ENCODE results near the gene GRWD1. TPM values are rescaled to one million over a fixed set of nuclear protein-coding genes. Genes with fewer than 3 reads are reported as not detected.

Gene GRWD1
- total and polyA plus RNA-seq, 2 of the 4 experiments (the other 2 are of a cell fraction), result 22.0 to 22.5 TPM

DNA sequence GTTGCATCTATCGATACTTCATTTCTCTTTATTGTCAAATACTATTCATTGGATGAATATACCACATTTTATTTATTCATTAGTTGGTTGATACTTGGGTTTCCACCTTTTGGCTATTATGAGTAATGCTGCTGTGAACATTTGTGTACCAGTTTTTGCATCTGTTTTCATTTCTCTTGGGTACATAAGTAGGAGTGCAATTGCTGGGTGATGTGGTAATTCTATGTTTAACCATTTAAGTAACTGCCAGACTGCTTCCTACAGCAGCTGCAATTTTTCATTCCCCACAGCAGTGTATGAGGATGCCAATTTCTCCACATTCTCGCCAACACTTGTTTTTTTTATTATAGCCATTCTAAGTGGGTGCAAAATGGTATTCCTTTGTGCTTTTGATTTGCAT, 12.2 kb downstream of the GRWD1 start:
- no peak overlapping the region for H2AK5ac ChIP-seq (ENCODE audit: low read depth, low read length)
- DNase-seq, result no peak
- TF ChIP-seq FOS (IDR thresholded peaks at IDR 0.05; ENCODE audit: low read depth, low read length) (no peak), RCOR1 (IDR thresholded peaks at IDR 0.05; ENCODE audit: insufficient replicate concordance, low read length) (no peak), CHD1 (IDR thresholded peaks at IDR 0.05; ENCODE audit: low read depth, low read length) (no peak), RAD21 (IDR thresholded peaks at IDR 0.05; ENCODE audit: low read length) (no peak), RFX5 (IDR thresholded peaks at IDR 0.05; ENCODE audit: low read depth, low read length) (no peak), SMC3 (IDR thresholded peaks at IDR 0.05; ENCODE audit: low read depth, low read length) (no peak), CEBPB (IDR thresholded peaks at IDR 0.05; ENCODE audit: low read depth, low read length) (no peak), MXI1 (IDR thresholded peaks at IDR 0.05; ENCODE audit: borderline replicate concordance, low read depth, low read length) (no peak), BHLHE40 (IDR thresholded peaks at IDR 0.05; ENCODE audit: low read depth, low read length) (no peak), MAZ (IDR thresholded peaks at IDR 0.05; ENCODE audit: borderline replicate concordance, low read depth, low read length) (no peak), NFE2L2 (IDR thresholded peaks at IDR 0.05; ENCODE audit: low read depth, low read length) (no peak), MAFK (IDR thresholded peaks at IDR 0.05; ENCODE audit: low read depth, low read length) (no peak), POLR2A (IDR thresholded peaks at IDR 0.05; ENCODE audit: low read depth, low read length) (no peak)
- TF ChIP-seq, protein P1, sequence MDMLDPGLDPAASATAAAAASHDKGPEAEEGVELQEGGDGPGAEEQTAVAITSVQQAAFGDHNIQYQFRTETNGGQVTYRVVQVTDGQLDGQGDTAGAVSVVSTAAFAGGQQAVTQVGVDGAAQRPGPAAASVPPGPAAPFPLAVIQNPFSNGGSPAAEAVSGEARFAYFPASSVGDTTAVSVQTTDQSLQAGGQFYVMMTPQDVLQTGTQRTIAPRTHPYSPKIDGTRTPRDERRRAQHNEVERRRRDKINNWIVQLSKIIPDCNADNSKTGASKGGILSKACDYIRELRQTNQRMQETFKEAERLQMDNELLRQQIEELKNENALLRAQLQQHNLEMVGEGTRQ (IDR thresholded peaks at IDR 0.05; ENCODE audit: low read depth, low read length), result no peak
- TF ChIP-seq, protein P2, sequence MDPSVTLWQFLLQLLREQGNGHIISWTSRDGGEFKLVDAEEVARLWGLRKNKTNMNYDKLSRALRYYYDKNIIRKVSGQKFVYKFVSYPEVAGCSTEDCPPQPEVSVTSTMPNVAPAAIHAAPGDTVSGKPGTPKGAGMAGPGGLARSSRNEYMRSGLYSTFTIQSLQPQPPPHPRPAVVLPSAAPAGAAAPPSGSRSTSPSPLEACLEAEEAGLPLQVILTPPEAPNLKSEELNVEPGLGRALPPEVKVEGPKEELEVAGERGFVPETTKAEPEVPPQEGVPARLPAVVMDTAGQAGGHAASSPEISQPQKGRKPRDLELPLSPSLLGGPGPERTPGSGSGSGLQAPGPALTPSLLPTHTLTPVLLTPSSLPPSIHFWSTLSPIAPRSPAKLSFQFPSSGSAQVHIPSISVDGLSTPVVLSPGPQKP (IDR thresholded peaks at IDR 0.05; ENCODE audit: borderline replicate concordance, low read depth, low read length), result no peak
- TF ChIP-seq, protein P3, sequence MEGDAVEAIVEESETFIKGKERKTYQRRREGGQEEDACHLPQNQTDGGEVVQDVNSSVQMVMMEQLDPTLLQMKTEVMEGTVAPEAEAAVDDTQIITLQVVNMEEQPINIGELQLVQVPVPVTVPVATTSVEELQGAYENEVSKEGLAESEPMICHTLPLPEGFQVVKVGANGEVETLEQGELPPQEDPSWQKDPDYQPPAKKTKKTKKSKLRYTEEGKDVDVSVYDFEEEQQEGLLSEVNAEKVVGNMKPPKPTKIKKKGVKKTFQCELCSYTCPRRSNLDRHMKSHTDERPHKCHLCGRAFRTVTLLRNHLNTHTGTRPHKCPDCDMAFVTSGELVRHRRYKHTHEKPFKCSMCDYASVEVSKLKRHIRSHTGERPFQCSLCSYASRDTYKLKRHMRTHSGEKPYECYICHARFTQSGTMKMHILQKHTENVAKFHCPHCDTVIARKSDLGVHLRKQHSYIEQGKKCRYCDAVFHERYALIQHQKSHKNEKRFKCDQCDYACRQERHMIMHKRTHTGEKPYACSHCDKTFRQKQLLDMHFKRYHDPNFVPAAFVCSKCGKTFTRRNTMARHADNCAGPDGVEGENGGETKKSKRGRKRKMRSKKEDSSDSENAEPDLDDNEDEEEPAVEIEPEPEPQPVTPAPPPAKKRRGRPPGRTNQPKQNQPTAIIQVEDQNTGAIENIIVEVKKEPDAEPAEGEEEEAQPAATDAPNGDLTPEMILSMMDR (conservative IDR thresholded peaks at IDR 0.05; ENCODE audit: low read depth, low read length), result no peak
- H3K9me3 ChIP-seq (ENCODE audit: control insufficient read depth, insufficient read depth, low read length), result no peaks in the 10 kb centered on the region
- H3K27ac ChIP-seq (ENCODE audit: insufficient read depth, low read length), result no peak overlapping the region
- CTCF ChIA-PET, result interaction anchor here (0.5 kb wide), 1 partner anchor 184 kb away, joined by 4 read pairs; no protein-coding TSS in a partner anchor
- H2BK20ac ChIP-seq (ENCODE audit: low read depth, low read length), result no peak overlapping the region
- no CpG with 5 or more reads among the region's 2 CpGs for WGBS, 2 experiments (ENCODE audit: extremely low coverage in 2 of 2, insufficient read length in 1 of 2)
- peaks cover 8% of the 10 kb centered on the region for H4K20me1 ChIP-seq (ENCODE audit: insufficient read depth, low read length)
- no peak overlapping the region for H2BK5ac ChIP-seq (ENCODE audit: low read depth, low read length, poor library complexity, severe bottlenecking)
- no peak overlapping the region for H2AK9ac ChIP-seq (replicated peaks; ENCODE audit: low read depth, low read length, poor library complexity)
- in situ Hi-C loops (cut with MboI; ENCODE audit: low sequenced_read_pairs), result no loop called here
- no peak overlapping the region for H2BK15ac ChIP-seq (ENCODE audit: low read depth, low read length)
- H3K79me1 ChIP-seq (ENCODE audit: low read depth in 1 of 2, low read length in 2 of 2), result peaks cover 7 to 20% of the 10 kb centered on the region in 2 experiments
- no peak overlapping the region for H3K4me3 ChIP-seq (ENCODE audit: insufficient read depth, low read depth, low read length)
- H3K14ac ChIP-seq (replicated peaks; ENCODE audit: low read depth, low read length), result no peak overlapping the region
- no peak overlapping the region for H3K56ac ChIP-seq (ENCODE audit: extremely low read depth, insufficient read depth, low read length)
- peak; percentile 48 for ATAC-seq (ENCODE audit: low read depth)
- H3K36me3 ChIP-seq (ENCODE audit: control insufficient read depth, insufficient read depth, low read length), result peaks cover 32% of the 10 kb centered on the region
- dilution Hi-C loops (cut with HindIII; ENCODE audit: low sequenced_read_pairs, unreplicated experiment), result no loop called here
- intact Hi-C loops (cut with micrococcal nuclease), result no loop called here
- no peaks in the 10 kb centered on the region for H3K27me3 ChIP-seq (ENCODE audit: control insufficient read depth, insufficient read depth, low read length)
- H3K9me1 ChIP-seq (ENCODE audit: insufficient read depth, low read length), result no peaks in the 10 kb centered on the region
- no peak overlapping the region for H4K5ac ChIP-seq (ENCODE audit: low read depth, low read length)
- no peak overlapping the region for H3K9ac ChIP-seq (ENCODE audit: low read depth, low read length)
- no TSS peak for BruUV-seq (replicated peaks)
- H2BK120ac ChIP-seq (ENCODE audit: low read depth, low read length), result no peak overlapping the region
- H2AFZ ChIP-seq (replicated peaks; ENCODE audit: low read length, poor library complexity), result no peak overlapping the region
- no peak overlapping the region for H3K4ac ChIP-seq (ENCODE audit: low read depth, low read length)
- POLR2A ChIA-PET (ENCODE audit: unreplicated experiment), result no interaction called here
- H4K8ac ChIP-seq (ENCODE audit: low read depth in 2 of 2, low read length in 2 of 2), result no peak overlapping the region
- no peak overlapping the region for H4K91ac ChIP-seq (ENCODE audit: insufficient read depth, low read depth, low read length)
- no peaks in the 10 kb centered on the region for H3K4me1 ChIP-seq (ENCODE audit: control insufficient read depth, insufficient read depth, low read length)
- no peak overlapping the region for H3K23ac ChIP-seq (ENCODE audit: low read depth, low read length)
- no peak overlapping the region for H3K4me2 ChIP-seq (ENCODE audit: low read depth, low read length)
- no peak overlapping the region for H3K18ac ChIP-seq (ENCODE audit: low read depth, low read length)
